Suppressor macrophage treated with lipopolysaccharide for 4 hours (primary cell): ENCODE results near the gene CNOT6L.
"Not testable (repeated sequence)": the region's sequence is repeated elsewhere in the genome, so short reads cannot be mapped to it uniquely, and the experiment has no call there.

Source experiments
- DNase-seq: peaks from one replicate; pipeline ENCODE4 v3.0.0-alpha.2; 2020

Gene CNOT6L

DNA sequence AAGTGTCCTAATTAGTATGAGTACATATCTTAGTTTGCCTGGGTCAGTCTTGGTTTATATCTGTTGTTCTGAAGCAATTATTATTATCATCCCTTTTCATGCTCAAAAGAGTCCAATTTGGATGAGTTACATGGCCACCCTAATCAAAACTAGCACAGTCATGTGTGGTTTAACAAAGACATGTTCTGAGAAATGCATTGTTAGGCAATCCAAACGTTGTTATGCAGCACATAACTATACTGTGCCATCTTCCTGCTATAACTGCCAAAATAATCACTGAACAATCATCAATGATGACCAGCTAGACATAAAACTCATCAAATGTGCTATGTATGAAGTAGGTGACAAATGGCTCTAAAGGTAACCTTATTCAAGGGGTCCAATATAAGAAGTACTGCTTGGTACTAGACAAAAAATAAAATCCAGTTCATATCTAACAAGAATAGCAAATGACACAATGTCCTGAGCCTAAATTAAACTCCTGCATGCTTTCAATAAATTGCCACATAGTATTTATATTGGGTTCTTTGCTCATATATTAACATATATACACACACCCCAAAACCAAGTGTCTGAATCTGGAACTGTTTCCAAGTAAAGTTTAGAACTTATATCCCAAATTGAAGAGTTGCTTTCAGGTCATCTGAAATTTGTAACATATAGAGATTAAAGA is 41.9 kb downstream of the CNOT6L start:
- no peak for DNase-seq

GRCh38 chr4:77776182-77777134 is 42.7 kb downstream of the CNOT6L start:
- no peak for DNase-seq

GRCh38 chr4:77773101-77773500 is 46.1 kb downstream of the CNOT6L start:
- no peak for DNase-seq

- DNase-seq: no peak
Observed at GRCh38 chr4:77771566-77771965, 47.6 kb downstream of the CNOT6L start.

DNA sequence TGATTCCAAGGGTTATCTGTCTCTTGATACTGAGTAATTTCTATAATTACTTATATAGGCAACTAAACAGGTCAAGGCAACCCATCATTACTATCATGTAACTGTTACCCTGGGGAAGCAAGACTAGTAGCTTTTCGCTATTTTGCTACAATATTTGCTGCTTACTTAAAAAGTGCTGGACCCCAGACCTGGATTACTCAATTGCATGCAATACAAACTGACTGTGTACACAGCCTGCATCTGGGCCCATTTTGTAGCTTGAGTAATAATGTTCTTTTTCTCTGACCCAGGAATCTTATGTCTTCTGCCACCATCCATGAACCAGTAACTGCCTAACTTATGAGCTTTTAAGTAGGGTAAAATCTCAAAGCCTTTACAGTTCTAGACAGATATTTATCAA is 53.4 kb downstream of the CNOT6L start:
- no peak for DNase-seq

DNA sequence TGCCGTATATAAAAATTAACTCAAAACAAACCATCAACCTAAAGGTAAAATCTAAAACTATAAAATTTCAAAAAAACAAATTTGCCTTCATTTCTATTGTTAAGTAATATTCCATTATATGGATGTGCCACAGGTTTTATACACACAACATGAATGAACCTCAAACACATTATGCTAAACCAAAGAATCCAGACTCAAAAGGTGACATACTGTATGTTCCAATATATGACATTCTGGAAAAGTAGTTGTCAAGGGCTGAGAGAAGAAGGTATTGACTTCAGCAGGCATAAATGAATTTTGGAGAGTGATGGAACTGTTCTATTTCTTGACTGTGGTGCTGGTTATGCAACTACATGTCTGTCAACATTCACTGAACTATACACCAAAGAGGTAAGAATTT is 56.6 kb downstream of the CNOT6L start:
- no peak for DNase-seq

DNA sequence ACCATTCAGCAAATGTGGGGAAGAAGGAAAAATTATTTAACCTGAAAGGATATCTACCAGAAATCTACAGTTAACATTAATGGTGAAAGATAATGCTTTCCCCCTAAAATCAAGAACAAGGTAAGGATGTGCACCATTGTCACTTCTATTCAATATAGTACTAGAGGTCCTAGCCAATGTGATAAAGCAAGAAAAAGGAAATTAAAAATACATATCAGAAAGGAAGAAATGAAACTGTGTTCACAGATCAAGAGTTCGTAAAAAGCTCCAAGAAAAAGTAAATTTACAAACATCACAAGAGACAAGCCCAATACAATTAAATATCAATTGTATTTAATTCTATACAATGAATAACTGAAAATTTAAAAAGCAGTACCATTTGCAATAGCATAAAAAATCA is 57.6 kb downstream of the CNOT6L start:
- no peak for DNase-seq

DNA sequence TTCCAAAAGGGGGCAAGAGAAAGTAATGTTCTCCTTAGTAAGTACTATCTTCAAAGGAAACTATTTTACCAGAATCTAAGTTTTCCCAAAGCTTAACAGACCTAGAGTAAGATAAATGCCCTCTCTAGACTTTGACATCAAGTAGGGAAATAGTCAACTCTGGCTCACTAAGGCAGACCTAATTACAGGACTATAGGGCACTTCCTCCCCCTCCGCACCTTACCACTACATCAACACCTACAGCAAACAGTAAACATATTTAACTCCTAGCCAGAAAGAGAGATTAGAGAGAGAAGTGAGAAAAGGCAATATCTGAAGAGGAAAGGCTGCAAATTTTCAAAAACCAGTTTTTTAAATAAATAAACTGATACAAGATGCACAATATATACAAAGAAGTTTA is 60.4 kb downstream of the CNOT6L start:
- DNase-seq: no peak

- no peak for DNase-seq
Observed at GRCh38 chr4:77751764-77752163, 67.4 kb downstream of the CNOT6L start.

- DNase-seq: no peak
Observed at GRCh38 chr4:77745792-77746191, 73.4 kb downstream of the CNOT6L start.

DNA sequence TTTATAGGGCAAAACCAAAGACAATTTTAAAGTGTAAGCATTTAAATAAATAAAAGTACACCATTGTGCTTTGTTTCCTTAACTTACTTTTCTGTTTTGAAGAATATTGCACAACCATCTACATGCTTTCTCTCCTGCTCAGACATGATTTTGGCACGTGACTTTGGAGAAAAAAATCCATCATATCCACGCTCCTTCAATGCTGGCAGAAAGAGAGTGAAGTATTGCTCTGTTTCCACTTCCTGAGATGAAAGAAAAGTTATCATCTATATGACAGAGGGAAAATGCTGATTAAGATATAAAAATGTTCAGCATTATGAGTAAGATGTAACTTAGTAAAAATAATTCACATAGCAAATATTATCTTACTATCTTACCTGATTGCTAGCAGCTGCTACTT is 77.1 kb downstream of the CNOT6L start:
- DNase-seq: no peak

DNA sequence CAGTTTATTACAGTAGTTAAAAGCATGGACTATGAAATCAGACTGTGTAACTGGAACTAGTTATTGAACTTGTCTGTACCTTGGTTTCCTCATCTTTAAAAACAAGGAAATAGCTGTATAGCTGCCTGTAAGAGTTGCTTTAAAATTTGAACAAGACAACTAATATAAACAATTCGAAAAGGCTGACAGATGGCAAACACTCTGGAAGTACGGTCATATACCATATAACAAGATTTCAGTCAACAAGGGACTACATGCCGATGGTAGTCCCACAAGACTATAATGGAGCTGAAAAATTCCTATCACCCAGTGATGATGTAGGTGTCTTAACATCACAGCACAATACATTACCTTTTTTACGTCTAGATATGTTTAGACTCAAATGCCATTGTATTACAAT is 78.7 kb downstream of the CNOT6L start:
- no peak for DNase-seq

DNA sequence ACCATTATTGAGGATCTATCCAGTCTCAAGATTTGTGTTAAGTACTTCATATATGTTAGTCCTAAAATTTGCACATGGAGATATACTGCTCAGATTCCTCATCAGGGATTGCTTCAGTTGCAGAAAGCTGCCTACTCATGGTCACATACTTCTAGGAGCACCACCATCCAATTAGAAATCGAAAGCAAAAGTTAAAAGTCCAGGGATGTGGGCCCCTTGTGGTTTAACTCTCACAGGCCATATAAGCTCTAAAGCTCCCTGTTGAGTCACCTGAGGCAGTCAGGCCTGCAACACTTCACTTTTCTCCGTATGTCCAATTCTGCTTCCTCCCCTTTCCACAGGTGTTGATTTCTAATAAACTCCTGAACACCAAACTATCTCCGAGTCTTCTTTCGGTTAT is 84.2 kb downstream of the CNOT6L start:
- peak; percentile 92 for DNase-seq

GRCh38 chr4:77731656-77732055 is 87.5 kb downstream of the CNOT6L start:
- peak; percentile 54 for DNase-seq

- no peak for DNase-seq
Observed at GRCh38 chr4:77728420-77728819, 90.7 kb downstream of the CNOT6L start.

DNA sequence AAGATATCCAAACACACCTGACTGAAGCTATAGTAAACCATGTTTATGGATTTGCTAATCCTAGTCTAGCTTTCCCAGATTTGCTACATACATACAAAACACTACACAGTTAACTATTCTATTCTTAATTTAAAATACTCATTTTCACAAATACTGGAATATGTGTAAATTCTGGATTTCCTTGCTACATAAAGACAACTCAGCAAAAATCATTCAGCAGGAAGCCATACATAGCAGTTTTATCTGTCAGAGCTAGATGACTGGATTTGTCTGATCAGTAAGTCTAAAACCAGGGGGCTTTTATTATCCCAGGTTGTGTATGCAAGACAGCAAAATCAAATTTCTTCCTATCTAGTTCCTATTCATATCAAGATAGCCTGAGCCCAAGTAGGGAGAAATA is 98.1 kb downstream of the CNOT6L start:
- DNase-seq: no peak

DNA sequence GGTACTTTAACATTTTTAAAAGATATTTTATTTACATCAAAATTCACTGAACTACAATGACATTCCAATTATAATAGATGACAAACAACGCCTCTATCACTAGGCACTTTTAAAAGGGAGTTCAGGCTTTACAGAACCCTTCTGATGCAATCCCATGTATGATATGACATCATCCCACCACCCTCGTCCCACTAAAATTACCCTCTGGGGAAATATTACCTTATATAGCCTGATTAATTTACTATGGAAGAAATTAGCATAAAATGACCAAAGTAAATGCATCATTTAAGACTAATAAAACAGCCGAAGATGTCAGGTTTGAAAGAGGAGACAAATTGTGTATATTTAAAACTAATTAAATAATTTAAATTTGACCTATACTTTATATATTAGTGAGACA is 100.7 kb downstream of the CNOT6L start:
- DNase-seq: not testable (repeated sequence)

GRCh38 chr4:77715414-77716290 is 103.5 kb downstream of the CNOT6L start:
- DNase-seq: no peak

DNA sequence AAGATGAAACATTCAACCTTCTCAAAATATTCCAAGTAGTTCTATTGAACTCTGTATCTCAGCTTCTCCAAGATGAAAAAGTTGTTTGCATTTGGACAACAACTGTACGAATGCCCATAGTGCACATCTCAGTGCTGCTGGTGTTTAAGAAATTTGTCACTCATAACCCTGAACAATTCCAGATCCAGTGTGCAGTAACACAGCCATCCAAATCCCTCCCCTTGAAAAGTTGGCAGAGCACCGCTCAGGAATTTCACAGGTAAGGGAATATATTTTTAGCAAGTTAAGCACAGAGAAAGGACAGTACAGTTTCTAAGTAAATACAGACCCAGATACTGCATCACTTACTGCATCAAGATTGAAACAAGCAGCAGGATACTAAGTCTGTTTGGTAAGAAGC is 104.7 kb downstream of the CNOT6L start:
- no peak for DNase-seq

DNA sequence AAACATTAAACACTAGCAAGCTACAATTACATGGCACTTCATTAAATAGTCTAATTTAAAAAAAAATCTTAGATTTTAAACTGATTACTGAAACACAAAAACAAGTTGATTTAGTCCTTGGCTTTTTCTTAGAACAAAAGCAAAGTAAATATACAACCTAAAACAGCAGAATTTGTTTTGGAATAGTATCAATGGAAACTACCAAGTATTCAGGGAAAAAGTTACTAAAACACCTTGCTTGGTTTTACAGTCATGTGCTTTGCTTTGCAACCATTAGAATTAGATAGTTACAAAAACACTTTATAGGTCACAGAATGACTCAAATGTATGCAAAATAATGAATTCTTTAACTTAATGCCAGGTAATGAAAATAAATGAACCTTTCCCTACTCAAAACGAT is 105.3 kb downstream of the CNOT6L start:
- DNase-seq: no peak

GRCh38 chr4:77712675-77713074 is 106.5 kb downstream of the CNOT6L start:
- no peak for DNase-seq

DNA sequence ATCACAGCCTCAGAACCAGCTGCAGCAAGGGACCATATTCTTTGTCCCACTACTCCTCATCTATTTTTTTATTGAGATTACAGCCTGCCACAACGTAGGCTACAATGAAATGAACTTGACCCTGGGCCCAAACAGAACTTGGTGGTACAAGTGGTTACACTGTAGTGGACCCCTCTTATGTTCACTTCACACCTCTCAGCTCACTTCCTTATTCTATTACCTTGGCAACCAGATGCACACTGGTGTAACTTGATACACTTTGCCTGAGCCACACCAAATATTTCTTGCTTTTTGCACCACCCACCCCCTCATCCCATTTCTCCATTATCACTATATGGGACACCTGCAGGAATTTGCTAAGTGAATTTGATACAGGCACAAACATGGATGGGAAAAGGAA is 107.7 kb downstream of the CNOT6L start:
- no peak for DNase-seq

DNA sequence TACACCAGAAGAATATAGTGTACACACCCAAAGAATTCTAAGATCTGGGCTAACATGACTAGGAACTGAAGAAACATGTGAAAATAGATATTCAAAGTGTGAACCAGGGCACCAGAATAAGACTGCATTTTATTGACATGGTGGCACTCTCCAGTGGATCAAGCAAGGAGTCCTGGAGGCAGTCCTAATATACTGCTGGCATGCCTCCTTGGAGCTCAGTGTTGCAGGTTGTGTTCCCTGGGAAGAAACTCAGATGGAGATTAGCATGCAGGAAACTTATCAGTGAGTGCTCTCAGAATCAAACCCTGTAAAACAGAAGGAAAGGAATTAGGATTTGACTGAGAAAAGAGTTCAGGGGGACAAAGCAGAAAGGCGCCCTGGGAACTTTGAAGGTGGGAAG is 108.5 kb downstream of the CNOT6L start:
- DNase-seq: no peak
